OCI-LY7 (cell line): ENCODE results near the gene APBB2.

Experiments
- EZH2phosphoT487 ChIP-seq: fragments of 200-600 bp; sonication (generic); IDR thresholded peaks from 2 replicates; pipeline ENCODE4 v1.6.1; 2018; ENCODE audit warnings: low read depth, borderline replicate concordance, mild to moderate bottlenecking, mixed run types, antibody characterized with exemption, low read length, moderate library complexity, mixed read lengths
- TF ChIP-seq, protein P1 (sequence below): fragments of 200-600 bp; sonication (generic); conservative IDR thresholded peaks from 2 replicates; pipeline ENCODE4 v1.5.1; 2014; ENCODE audit warnings: mild to moderate bottlenecking, antibody characterized with exemption, low read length, moderate library complexity, mixed read lengths

DNA sequence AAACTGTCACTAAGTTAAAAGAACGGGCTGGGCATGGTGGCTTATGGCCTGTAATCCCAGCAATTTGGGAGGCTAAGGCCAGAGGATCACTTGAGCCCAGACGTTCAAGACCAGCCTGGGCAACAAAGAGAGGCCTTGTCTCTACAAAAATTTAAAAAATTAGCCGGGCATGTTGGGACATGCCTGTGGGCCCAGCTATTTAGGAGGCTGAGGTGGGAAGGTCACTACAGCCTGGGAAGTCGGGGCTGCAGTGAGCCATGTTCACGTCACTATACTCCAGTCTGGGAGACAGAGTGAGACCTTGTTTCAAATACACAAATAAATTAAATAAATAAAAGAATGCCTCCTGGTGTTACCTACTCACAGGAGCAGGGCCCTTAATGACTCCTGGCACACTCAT, 69.5 kb downstream of the APBB2 start:
- TF ChIP-seq, protein P1, sequence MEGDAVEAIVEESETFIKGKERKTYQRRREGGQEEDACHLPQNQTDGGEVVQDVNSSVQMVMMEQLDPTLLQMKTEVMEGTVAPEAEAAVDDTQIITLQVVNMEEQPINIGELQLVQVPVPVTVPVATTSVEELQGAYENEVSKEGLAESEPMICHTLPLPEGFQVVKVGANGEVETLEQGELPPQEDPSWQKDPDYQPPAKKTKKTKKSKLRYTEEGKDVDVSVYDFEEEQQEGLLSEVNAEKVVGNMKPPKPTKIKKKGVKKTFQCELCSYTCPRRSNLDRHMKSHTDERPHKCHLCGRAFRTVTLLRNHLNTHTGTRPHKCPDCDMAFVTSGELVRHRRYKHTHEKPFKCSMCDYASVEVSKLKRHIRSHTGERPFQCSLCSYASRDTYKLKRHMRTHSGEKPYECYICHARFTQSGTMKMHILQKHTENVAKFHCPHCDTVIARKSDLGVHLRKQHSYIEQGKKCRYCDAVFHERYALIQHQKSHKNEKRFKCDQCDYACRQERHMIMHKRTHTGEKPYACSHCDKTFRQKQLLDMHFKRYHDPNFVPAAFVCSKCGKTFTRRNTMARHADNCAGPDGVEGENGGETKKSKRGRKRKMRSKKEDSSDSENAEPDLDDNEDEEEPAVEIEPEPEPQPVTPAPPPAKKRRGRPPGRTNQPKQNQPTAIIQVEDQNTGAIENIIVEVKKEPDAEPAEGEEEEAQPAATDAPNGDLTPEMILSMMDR, result no peak
- no peak for TF ChIP-seq EZH2phosphoT487
